Liver (tissue), 3 donors: ENCODE data around the gene DVL1.

Experiments
- CTCF ChIP-seq: fragments of 150-350 bp; IDR thresholded peaks from 2 replicates; pipeline ENCODE4 v1.5.1; 2017; ENCODE audit warnings: improper control_type of control experiment, low read depth, low read length; ENCODE audit not compliant: missing input control
- FOXA1 ChIP-seq: IDR thresholded peaks from 2 replicates; pipeline ENCODE4 v1.6.1; 2016; ENCODE audit warnings: antibody characterized with exemption
- GABPA ChIP-seq, 2 donors: IDR thresholded peaks in 1 of 2; conservative IDR thresholded peaks in 1 of 2; 2 replicates each; pipeline ENCODE4 v1.6.1; 2016; ENCODE audit warnings: antibody characterized with exemption in 2 of 2, mild to moderate bottlenecking in 1 of 2, moderate library complexity in 1 of 2
- REST ChIP-seq: IDR thresholded peaks from 2 replicates; pipeline ENCODE4 v1.6.1; 2016; ENCODE audit warnings: antibody characterized with exemption, mild to moderate bottlenecking
- donor health status: healthy.
- donor health status: healthy.

DNA sequence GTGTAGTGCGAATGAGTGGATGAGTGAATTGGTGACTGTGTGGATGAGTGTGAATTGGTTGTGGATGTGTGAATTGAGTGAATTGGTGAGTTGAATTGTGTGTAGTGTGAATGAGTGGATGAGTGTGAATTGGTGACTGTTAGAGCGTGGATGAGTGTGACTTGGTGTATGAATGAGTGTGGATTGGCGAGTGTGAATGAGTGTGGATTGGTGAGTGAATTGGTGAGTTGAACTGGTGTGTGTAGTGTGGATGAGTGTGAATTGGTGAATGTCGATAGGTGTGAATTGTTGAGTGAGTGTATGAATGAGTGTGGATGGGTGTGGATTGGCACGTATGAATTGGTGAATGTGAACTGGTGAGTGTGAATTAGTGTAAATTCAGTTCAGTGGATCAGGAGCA is 18.1 kb upstream of the DVL1 start:
- TF ChIP-seq CTCF (no peak), GABPA (IDR thresholded peaks at IDR 0.05 in 1 of 2, conservative IDR thresholded peaks at IDR 0.05 in 1 of 2) (no peak), FOXA1 (no peak), REST (no peak)
